IMR-90 (cell line): ENCODE measurements around the gene TNIP2. TPM values are rescaled to one million over a fixed set of nuclear protein-coding genes. Genes with fewer than 3 reads are reported as not detected.

ENCODE experiments used
- ATAC-seq: fragments of 200-7000 bp; cut with Tn5 transposase; 2 replicates; pipeline ENCODE4 v1.9.1; 2020; ENCODE audit warnings: low read depth, mild to moderate bottlenecking, moderate library complexity
- BruUV-seq: library from RNA; stranded (reverse); fragments of 400-500 nt; replicated peaks from 2 replicates; lab custom pipeline; 2021; lab: Mats Ljungman, UMichigan
- CTCF ChIA-PET: fragments of 300-600 bp; formaldehyde crosslinking; extraction: SDS; loops from one replicate; lab custom pipeline; 2021; ENCODE audit warnings: antibody characterized with exemption; lab: Yijun Ruan, JAX
- POLR2A ChIA-PET: fragments of 300-600 bp; sonication (Branson Sonifier 250); formaldehyde crosslinking; loops from one replicate; lab custom pipeline; 2022; ENCODE audit warnings: antibody characterized with exemption; ENCODE audit not compliant: unreplicated experiment; lab: Charles Lee
- DNase-seq: peaks from one replicate; pipeline ENCODE4 v3.0.0; 2013
- H2AFZ ChIP-seq: replicated peaks from 2 replicates; pipeline ENCODE3; 2013; ENCODE audit warnings: low read length, mild to moderate bottlenecking; ENCODE audit not compliant: poor library complexity
- H2AK5ac ChIP-seq: 2 replicates; pipeline ENCODE4 v1.6.1; 2013; ENCODE audit warnings: low read depth, low read length, inconsistent platforms
- H2AK9ac ChIP-seq: replicated peaks from 2 replicates; pipeline ENCODE3; 2013; ENCODE audit warnings: mild to moderate bottlenecking, low read depth, low read length, moderate library complexity; ENCODE audit not compliant: poor library complexity
- H2BK120ac ChIP-seq: 2 replicates; pipeline ENCODE4 v1.6.1; 2013; ENCODE audit warnings: low read depth, low read length, inconsistent platforms
- H2BK15ac ChIP-seq: 3 replicates; pipeline ENCODE4 v1.6.1; 2013; ENCODE audit warnings: low read depth, low read length, inconsistent platforms
- H2BK20ac ChIP-seq: 2 replicates; pipeline ENCODE4 v1.6.1; 2013; ENCODE audit warnings: low read depth, mild to moderate bottlenecking, inconsistent platforms, low read length, moderate library complexity
- H2BK5ac ChIP-seq: 2 replicates; pipeline ENCODE4 v1.6.1; 2013; ENCODE audit warnings: mild to moderate bottlenecking, low read depth, low read length, inconsistent platforms; ENCODE audit not compliant: poor library complexity, severe bottlenecking
- H3K14ac ChIP-seq: replicated peaks from 2 replicates; pipeline ENCODE4 v1.6.1; 2013; ENCODE audit warnings: low read depth, low read length, inconsistent platforms
- H3K18ac ChIP-seq: 2 replicates; pipeline ENCODE4 v1.6.1; 2013; ENCODE audit warnings: low read depth, low read length, control low read depth
- H3K23ac ChIP-seq: 2 replicates; pipeline ENCODE4 v1.6.1; 2013; ENCODE audit warnings: low read depth, low read length, inconsistent platforms
- H3K27ac ChIP-seq: 2 replicates; pipeline ENCODE4 v1.5.1; 2013; ENCODE audit warnings: mild to moderate bottlenecking, control low read depth, low read length; ENCODE audit not compliant: insufficient read depth
- H3K27me3 ChIP-seq: 2 replicates; pipeline ENCODE4 v1.6.1; 2013; ENCODE audit warnings: low read length; ENCODE audit not compliant: control insufficient read depth, insufficient read depth
- H3K36me3 ChIP-seq: 2 replicates; pipeline ENCODE4 v1.6.1; 2013; ENCODE audit warnings: low read length, mixed read lengths; ENCODE audit not compliant: control insufficient read depth, insufficient read depth
- H3K4ac ChIP-seq: 2 replicates; pipeline ENCODE4 v1.6.1; 2013; ENCODE audit warnings: low read depth, low read length, inconsistent platforms
- H3K4me1 ChIP-seq: 2 replicates; pipeline ENCODE4 v1.6.1; 2013; ENCODE audit warnings: low read length, mixed read lengths; ENCODE audit not compliant: control insufficient read depth, insufficient read depth
- H3K4me2 ChIP-seq: 2 replicates; pipeline ENCODE4 v1.6.1; 2013; ENCODE audit warnings: low read depth, mild to moderate bottlenecking, control low read depth, low read length, moderate library complexity
- H3K4me3 ChIP-seq: 2 replicates; pipeline ENCODE4 v1.5.1; 2013; ENCODE audit warnings: low read depth, mild to moderate bottlenecking, control low read depth, low read length, moderate library complexity; ENCODE audit not compliant: insufficient read depth
- H3K56ac ChIP-seq: 2 replicates; pipeline ENCODE4 v1.6.1; 2013; ENCODE audit warnings: low read length, inconsistent platforms; ENCODE audit not compliant: insufficient read depth; ENCODE audit errors: extremely low read depth
- H3K79me1 ChIP-seq, 2 experiments: 2 replicates each; pipeline ENCODE4 v1.6.1; 2013; ENCODE audit warnings: low read length in 2 of 2, inconsistent platforms in 1 of 2, low read depth in 1 of 2
- H3K9ac ChIP-seq: 2 replicates; pipeline ENCODE4 v1.6.1; 2013; ENCODE audit warnings: low read depth, low read length, control low read depth
- H3K9me1 ChIP-seq: 2 replicates; pipeline ENCODE4 v1.6.1; 2013; ENCODE audit warnings: low read length, inconsistent platforms; ENCODE audit not compliant: insufficient read depth
- H3K9me3 ChIP-seq: 2 replicates; pipeline ENCODE4 v1.6.1; 2013; ENCODE audit warnings: low read length; ENCODE audit not compliant: control insufficient read depth, insufficient read depth
- H4K20me1 ChIP-seq: 2 replicates; pipeline ENCODE4 v1.6.1; 2013; ENCODE audit warnings: low read length, inconsistent platforms; ENCODE audit not compliant: insufficient read depth
- H4K5ac ChIP-seq: 2 replicates; pipeline ENCODE4 v1.6.1; 2013; ENCODE audit warnings: mild to moderate bottlenecking, low read depth, low read length, control low read depth
- H4K8ac ChIP-seq, 2 experiments: 2 replicates each; pipeline ENCODE4 v1.6.1; 2013; ENCODE audit warnings: low read depth in 2 of 2, low read length in 2 of 2, control low read depth in 1 of 2, inconsistent platforms in 1 of 2
- H4K91ac ChIP-seq: 2 replicates; pipeline ENCODE4 v1.6.1; 2013; ENCODE audit warnings: low read depth, low read length, inconsistent platforms; ENCODE audit not compliant: insufficient read depth
- BHLHE40 ChIP-seq: fragments of 150-350 bp; IDR thresholded peaks from 2 replicates; pipeline ENCODE4 v1.6.1; 2016; ENCODE audit warnings: mild to moderate bottlenecking, low read depth, low read length
- CHD1 ChIP-seq: IDR thresholded peaks from 2 replicates; pipeline ENCODE4 v1.6.1; 2012; ENCODE audit warnings: low read depth, low read length, improper control_type of control experiment
- FOS ChIP-seq: fragments of 150-350 bp; IDR thresholded peaks from 2 replicates; pipeline ENCODE4 v1.6.1; 2016; ENCODE audit warnings: low read depth, low read length
- MAZ ChIP-seq: IDR thresholded peaks from 2 replicates; pipeline ENCODE4 v1.6.1; 2012; ENCODE audit warnings: low read depth, mild to moderate bottlenecking, low read length, improper control_type of control experiment, moderate library complexity, borderline replicate concordance
- MXI1 ChIP-seq: IDR thresholded peaks from 2 replicates; pipeline ENCODE4 v1.6.1; 2012; ENCODE audit warnings: low read depth, mild to moderate bottlenecking, low read length, moderate library complexity, borderline replicate concordance
- NFE2L2 ChIP-seq: fragments of 150-350 bp; IDR thresholded peaks from 2 replicates; pipeline ENCODE4 v1.6.1; 2016; ENCODE audit warnings: low read depth, mild to moderate bottlenecking, low read length
- POLR2A ChIP-seq: IDR thresholded peaks from 2 replicates; pipeline ENCODE4 v1.6.1; 2012; ENCODE audit warnings: mild to moderate bottlenecking, low read depth, low read length
- RAD21 ChIP-seq: IDR thresholded peaks from 2 replicates; pipeline ENCODE4 v1.6.1; 2012; ENCODE audit warnings: low read length, improper control_type of control experiment
- RCOR1 ChIP-seq: IDR thresholded peaks from 2 replicates; pipeline ENCODE4 v1.6.1; 2012; ENCODE audit warnings: mild to moderate bottlenecking, low read length, improper control_type of control experiment; ENCODE audit not compliant: insufficient replicate concordance
- RFX5 ChIP-seq: IDR thresholded peaks from 2 replicates; pipeline ENCODE4 v1.8.0; 2012; ENCODE audit warnings: low read depth, mild to moderate bottlenecking, low read length, moderate library complexity
- SMC3 ChIP-seq: fragments of 150-350 bp; IDR thresholded peaks from 2 replicates; pipeline ENCODE4 v1.6.1; 2016; ENCODE audit warnings: low read depth, mild to moderate bottlenecking, antibody characterized with exemption, low read length, moderate library complexity
- WGBS, 2 experiments: methylation state at CpG; one replicate each; pipeline versions ENCODE4 v1.1.5 to v1.1.7; 2013; ENCODE audit warnings: missing lambda C conversion rate in 2 of 2; ENCODE audit not compliant: insufficient read length in 1 of 2; ENCODE audit errors: extremely low coverage in 2 of 2; 5-methylcytosine and 5-hydroxymethylcytosine counted together
- dilution Hi-C: fragments of 300-500 bp; cut with HindIII; formaldehyde crosslinking; loops from one replicate; pipeline ENCODE4 v1.14.3; 2018; ENCODE audit warnings: low sequenced_read_pairs; ENCODE audit not compliant: unreplicated experiment
- in situ Hi-C: fragments of 300-500 bp; cut with MboI; formaldehyde crosslinking; loops from 3 replicates; pipeline ENCODE4 v1.14.3; 2019; ENCODE audit warnings: low sequenced_read_pairs, inconsistent platforms, mixed read lengths
- intact Hi-C: fragments of 100-400 bp; cut with micrococcal nuclease; formaldehyde crosslinking; loops from 2 replicates; pipeline ENCODE4 v1.10.0; 2022
- polyA plus RNA-seq, 3 experiments: library from polyadenylated mRNA; depleted of rRNA; stranded (reverse); fragments of >200 nt; gene quantifications; 2 replicates each; pipeline ENCODE4 v1.2.3, GENCODE V29; 2012; ENCODE audit warnings: low replicate concordance in 1 of 3
- total RNA-seq: library from RNA; depleted of rRNA; stranded (reverse); fragments of >200 nt; gene quantifications from 2 replicates; pipeline ENCODE4 v1.2.3, GENCODE V29; 2012
- TF ChIP-seq, protein P1 (sequence below): conservative IDR thresholded peaks from 2 replicates; pipeline ENCODE4 v1.5.1; 2012; ENCODE audit warnings: mild to moderate bottlenecking, low read depth, low read length, improper control_type of control experiment
- TF ChIP-seq, protein P2 (sequence below): fragments of 150-350 bp; IDR thresholded peaks from 2 replicates; pipeline ENCODE4 v1.6.1; 2016; ENCODE audit warnings: low read depth, mild to moderate bottlenecking, low read length, moderate library complexity, borderline replicate concordance
- TF ChIP-seq, protein P3 (sequence below): fragments of 150-350 bp; IDR thresholded peaks from 2 replicates; pipeline ENCODE4 v1.6.1; 2017; ENCODE audit warnings: mild to moderate bottlenecking, antibody characterized with exemption, low read length, low read depth

The TNIP2 gene
- total and polyA plus RNA-seq, 2 of the 4 experiments (the other 2 are of a cell fraction): 33.3 to 38.5 TPM

DNA sequence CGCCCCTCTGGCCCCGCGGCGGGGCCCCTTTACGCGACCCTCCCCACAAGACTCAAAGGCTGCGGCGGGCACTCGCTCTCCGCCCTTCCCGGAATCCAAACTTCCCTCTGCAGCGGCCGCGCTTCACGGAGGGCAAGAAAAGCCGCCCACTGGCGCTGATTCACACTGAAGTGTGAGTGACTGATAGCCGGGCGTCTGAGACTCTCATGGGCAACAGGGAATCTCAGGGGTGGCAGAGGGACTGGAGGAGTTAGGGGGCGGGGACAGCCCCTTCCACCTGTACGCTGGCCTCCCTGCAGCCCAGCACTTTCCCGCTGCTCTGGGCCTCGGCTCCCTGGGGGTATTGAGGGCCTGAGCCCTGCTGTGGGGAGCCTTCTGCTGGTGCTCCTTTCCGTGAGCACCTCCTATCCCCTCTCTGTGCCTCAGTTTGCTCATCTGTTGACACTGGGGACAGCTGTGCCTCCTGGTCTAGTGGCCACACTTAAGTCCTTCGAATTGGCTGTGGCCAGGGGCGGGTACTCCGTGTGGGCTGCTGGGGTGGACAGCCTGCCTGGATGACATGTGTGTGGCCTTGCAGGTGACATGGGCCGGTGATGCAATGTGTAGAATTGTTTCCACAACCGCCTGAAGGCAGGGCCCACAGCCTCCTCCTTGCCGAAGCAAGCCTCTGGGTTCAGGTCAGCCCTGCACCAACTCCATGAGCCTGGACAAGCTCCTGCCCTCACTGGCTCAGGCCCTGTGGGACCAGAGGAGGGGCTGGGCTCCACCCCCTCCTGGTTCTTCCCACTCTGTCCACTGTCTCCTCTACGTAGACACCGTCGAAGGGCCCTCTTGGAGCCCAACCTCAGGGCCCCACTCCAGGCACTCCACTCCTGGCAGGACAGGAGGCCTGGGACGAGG lies 37.7 kb upstream of the TNIP2 start:
- Histone ChIP-seq H3K27ac (peak overlapping the region; percentile 85), H2AK9ac (peak overlapping the region; percentile 100), H3K4me1 (peaks cover 37% of the 10 kb centered on the region), H3K9me3 (no peaks in the 10 kb centered on the region), H2BK120ac (peak overlapping the region; percentile 97), H3K27me3 (no peaks in the 10 kb centered on the region), H3K4ac (peak overlapping the region; percentile 98), H2BK15ac (peak overlapping the region; percentile 65; the same call in 2 of the 3 replicates), H3K4me3 (peak overlapping the region; percentile 51), H3K36me3 (no peaks in the 10 kb centered on the region), H4K5ac (peak overlapping the region; percentile 98), H4K91ac (peak overlapping the region; percentile 93), H4K8ac (peak overlapping the region; percentile 38 to 97), H3K79me1 (peaks cover 12 to 53% of the 10 kb centered on the region in 2 experiments; a peak in 3 of 4 replicates), H3K14ac (peak overlapping the region; percentile 97), H3K56ac (peak overlapping the region; percentile 48), H4K20me1 (no peaks in the 10 kb centered on the region; the same call in 1 of the 2 replicates), H3K23ac (peak overlapping the region; percentile 82), H2AK5ac (peak overlapping the region; percentile 97), H3K9me1 (peaks cover 16% of the 10 kb centered on the region), H2AFZ (peak overlapping the region; percentile 92), H2BK20ac (peak overlapping the region; percentile 69), H3K4me2 (peak overlapping the region; percentile 91), H3K18ac (peak overlapping the region; percentile 88), H3K9ac (peak overlapping the region; percentile 74), H2BK5ac (peak overlapping the region; percentile 94)
- ATAC-seq (peak; percentile 31), DNase-seq (peak; percentile 57)
- 18% methylated on average over 8 of the region's 34 CpGs; no CpG with 5 or more reads in 1 of the 2 experiments for WGBS, 2 experiments
- intact Hi-C loops (no loop called here), dilution Hi-C loops (no loop called here), in situ Hi-C loops (no loop called here)
- ChIA-PET CTCF (no interaction called here), POLR2A (no interaction called here)
- no TSS peak for BruUV-seq
- TF ChIP-seq FOS: peak; percentile 47
- no peak for TF ChIP-seq CHD1
- TF ChIP-seq, protein P1, sequence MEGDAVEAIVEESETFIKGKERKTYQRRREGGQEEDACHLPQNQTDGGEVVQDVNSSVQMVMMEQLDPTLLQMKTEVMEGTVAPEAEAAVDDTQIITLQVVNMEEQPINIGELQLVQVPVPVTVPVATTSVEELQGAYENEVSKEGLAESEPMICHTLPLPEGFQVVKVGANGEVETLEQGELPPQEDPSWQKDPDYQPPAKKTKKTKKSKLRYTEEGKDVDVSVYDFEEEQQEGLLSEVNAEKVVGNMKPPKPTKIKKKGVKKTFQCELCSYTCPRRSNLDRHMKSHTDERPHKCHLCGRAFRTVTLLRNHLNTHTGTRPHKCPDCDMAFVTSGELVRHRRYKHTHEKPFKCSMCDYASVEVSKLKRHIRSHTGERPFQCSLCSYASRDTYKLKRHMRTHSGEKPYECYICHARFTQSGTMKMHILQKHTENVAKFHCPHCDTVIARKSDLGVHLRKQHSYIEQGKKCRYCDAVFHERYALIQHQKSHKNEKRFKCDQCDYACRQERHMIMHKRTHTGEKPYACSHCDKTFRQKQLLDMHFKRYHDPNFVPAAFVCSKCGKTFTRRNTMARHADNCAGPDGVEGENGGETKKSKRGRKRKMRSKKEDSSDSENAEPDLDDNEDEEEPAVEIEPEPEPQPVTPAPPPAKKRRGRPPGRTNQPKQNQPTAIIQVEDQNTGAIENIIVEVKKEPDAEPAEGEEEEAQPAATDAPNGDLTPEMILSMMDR: no peak
- TF ChIP-seq, protein P2, sequence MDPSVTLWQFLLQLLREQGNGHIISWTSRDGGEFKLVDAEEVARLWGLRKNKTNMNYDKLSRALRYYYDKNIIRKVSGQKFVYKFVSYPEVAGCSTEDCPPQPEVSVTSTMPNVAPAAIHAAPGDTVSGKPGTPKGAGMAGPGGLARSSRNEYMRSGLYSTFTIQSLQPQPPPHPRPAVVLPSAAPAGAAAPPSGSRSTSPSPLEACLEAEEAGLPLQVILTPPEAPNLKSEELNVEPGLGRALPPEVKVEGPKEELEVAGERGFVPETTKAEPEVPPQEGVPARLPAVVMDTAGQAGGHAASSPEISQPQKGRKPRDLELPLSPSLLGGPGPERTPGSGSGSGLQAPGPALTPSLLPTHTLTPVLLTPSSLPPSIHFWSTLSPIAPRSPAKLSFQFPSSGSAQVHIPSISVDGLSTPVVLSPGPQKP: no peak
- TF ChIP-seq, protein P3, sequence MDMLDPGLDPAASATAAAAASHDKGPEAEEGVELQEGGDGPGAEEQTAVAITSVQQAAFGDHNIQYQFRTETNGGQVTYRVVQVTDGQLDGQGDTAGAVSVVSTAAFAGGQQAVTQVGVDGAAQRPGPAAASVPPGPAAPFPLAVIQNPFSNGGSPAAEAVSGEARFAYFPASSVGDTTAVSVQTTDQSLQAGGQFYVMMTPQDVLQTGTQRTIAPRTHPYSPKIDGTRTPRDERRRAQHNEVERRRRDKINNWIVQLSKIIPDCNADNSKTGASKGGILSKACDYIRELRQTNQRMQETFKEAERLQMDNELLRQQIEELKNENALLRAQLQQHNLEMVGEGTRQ: no peak
- TF ChIP-seq NFE2L2: no peak
- no peak for TF ChIP-seq RAD21
- TF ChIP-seq RFX5: no peak
- no peak for TF ChIP-seq SMC3
- no peak for TF ChIP-seq POLR2A
- no peak for TF ChIP-seq RCOR1
- TF ChIP-seq BHLHE40: no peak
- no peak for TF ChIP-seq MXI1
- TF ChIP-seq MAZ: peak; percentile 37; the same call in 1 of the 2 replicates
